Tibial nerve (tissue), 4 donors: ENCODE measurements around the gene ARFGEF3.

Experiments used
- CTCF ChIP-seq, 5 experiments: fragments of 200-600 bp in 3 of 5; fragments of 450-650 bp in 2 of 5; sonication (generic) in 3 of 5; IDR thresholded peaks; one replicate each; pipeline ENCODE4 v1.5.1; 2016 to 2019; ENCODE audit warnings: antibody characterized with exemption in 5 of 5, mild to moderate bottlenecking in 3 of 5, moderate library complexity in 2 of 5
- EP300 ChIP-seq, 2 donors: sonication (generic); formaldehyde crosslinking; IDR thresholded peaks; one replicate each; pipeline ENCODE4 v1.6.1; 2017; ENCODE audit warnings: antibody characterized with exemption in 2 of 2, mild to moderate bottlenecking in 1 of 2
- POLR2A ChIP-seq, 2 donors: fragments of 450-650 bp; IDR thresholded peaks; one replicate each; pipeline ENCODE4 v1.6.1; 2017; ENCODE audit warnings: antibody characterized with exemption in 2 of 2, mild to moderate bottlenecking in 2 of 2, moderate library complexity in 2 of 2

GRCh38 chr6:138266095-138266494 is 104.4 kb downstream of the ARFGEF3 start:
- no peak for TF ChIP-seq CTCF (IDR thresholded peaks at IDR 0.05)
- no peak for TF ChIP-seq POLR2A (IDR thresholded peaks at IDR 0.05)
- no peak for TF ChIP-seq EP300 (IDR thresholded peaks at IDR 0.05)
